Keratinocyte (primary cell): ENCODE data around the gene PIK3CA.
"Not testable (repeated sequence)": the region's sequence is repeated elsewhere in the genome, so short reads cannot be mapped to it uniquely, and the experiment has no call there.

Experiments
- EZH2 ChIP-seq: IDR thresholded peaks from one replicate; pipeline ENCODE4 v1.6.1; 2012; ENCODE audit warnings: inconsistent platforms, mild to moderate bottlenecking, low read length, moderate library complexity
- TF ChIP-seq, protein P1 (sequence below), 3 experiments: IDR thresholded peaks in 1 of 3; conservative IDR thresholded peaks in 1 of 3; optimal IDR thresholded peaks in 1 of 3; 2 replicates in 2 of 3; 3 replicates in 1 of 3; pipeline versions ENCODE3 to v1.5.1; 2011; ENCODE audit warnings: low read length in 3 of 3, mild to moderate bottlenecking in 3 of 3, moderate library complexity in 2 of 3, control low read depth in 1 of 3, inconsistent platforms in 1 of 3; ENCODE audit not compliant: insufficient read depth in 2 of 3; ENCODE audit errors: extremely low read depth in 1 of 3

DNA sequence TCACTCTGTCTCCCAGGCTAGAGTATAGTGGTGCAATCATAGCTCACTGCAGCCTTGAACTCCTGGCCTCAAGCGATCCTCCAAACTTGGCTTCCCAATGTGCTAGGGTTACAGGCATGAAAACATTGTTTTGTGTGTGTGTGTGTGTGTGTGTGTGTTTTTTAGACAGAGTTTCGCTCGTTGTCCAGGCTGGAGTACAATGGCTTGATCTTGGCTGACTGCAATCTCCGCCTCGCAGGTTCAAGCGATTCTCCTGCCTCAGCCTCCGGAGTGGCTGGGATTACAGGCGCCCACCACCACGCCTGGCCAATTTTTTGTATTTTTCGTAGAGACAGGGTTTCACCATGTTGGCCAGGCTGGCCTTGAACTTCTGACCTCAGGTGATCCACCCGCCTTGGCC is 109.6 kb downstream of the PIK3CA start:
- TF ChIP-seq, protein P1, sequence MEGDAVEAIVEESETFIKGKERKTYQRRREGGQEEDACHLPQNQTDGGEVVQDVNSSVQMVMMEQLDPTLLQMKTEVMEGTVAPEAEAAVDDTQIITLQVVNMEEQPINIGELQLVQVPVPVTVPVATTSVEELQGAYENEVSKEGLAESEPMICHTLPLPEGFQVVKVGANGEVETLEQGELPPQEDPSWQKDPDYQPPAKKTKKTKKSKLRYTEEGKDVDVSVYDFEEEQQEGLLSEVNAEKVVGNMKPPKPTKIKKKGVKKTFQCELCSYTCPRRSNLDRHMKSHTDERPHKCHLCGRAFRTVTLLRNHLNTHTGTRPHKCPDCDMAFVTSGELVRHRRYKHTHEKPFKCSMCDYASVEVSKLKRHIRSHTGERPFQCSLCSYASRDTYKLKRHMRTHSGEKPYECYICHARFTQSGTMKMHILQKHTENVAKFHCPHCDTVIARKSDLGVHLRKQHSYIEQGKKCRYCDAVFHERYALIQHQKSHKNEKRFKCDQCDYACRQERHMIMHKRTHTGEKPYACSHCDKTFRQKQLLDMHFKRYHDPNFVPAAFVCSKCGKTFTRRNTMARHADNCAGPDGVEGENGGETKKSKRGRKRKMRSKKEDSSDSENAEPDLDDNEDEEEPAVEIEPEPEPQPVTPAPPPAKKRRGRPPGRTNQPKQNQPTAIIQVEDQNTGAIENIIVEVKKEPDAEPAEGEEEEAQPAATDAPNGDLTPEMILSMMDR (optimal IDR thresholded peaks at IDR 0.05 in 1 of 3, IDR thresholded peaks at IDR 0.05 in 1 of 3, conservative IDR thresholded peaks at IDR 0.05 in 1 of 3; ENCODE audit: extremely low read depth in 1 of 3, insufficient read depth in 2 of 3, low read length in 3 of 3), result not testable (repeated sequence)
- not testable (repeated sequence) for TF ChIP-seq EZH2
